ENCODE measurements around the gene OR51A4.
"Not testable (repeated sequence)": the region's sequence is repeated elsewhere in the genome, so short reads cannot be mapped to it uniquely, and the experiment has no call there.

Gene OR51A4, protein sequence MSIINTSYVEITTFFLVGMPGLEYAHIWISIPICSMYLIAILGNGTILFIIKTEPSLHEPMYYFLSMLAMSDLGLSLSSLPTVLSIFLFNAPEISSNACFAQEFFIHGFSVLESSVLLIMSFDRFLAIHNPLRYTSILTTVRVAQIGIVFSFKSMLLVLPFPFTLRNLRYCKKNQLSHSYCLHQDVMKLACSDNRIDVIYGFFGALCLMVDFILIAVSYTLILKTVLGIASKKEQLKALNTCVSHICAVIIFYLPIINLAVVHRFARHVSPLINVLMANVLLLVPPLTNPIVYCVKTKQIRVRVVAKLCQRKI

DNA sequence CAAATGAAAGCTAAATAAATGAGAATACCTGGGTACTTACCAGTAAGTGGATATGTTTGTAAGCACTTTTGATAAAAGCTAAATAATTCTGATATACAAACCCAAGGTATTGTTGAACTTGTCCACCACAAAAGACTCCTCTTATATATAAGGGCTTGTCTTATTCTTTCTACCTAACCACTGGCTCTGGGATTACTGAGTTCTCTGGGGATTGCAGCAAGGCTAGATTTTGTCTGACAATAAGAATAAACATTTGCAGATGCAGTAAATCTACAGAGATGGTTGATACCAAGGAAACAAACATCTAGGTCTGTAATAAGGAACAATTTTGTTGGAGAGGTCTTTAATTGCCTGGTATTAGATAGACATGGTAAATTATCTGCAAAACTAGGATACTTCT is at the start of gene OR51A4:
Gene OR51A4, minus strand, starts transcription at position 101 of the 400 bp plus-strand sequence. CDS start 505 bp downstream, outside the sequence.
- no peak for DNase-seq

DNA sequence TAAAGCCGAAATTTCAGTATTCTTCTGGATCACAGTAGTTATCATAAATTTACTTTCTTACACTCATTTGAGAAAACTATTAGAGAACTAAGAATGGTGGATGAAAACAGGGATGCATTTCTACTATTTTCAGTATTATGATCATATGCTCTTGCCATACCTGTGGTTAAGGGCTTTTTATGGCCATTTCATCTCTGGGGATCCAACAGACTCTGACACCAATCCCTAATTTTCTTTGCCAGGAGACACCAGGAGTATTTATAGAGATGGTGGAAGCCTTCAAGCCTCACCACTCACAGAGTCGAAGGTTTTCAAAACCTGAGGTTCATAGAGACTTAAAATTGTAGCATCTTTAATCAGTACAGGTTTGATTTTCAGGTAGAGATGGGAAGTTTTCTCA is 47.1 kb upstream of the OR51A4 start, which contains the start of gene OR51L1:
Gene OR51L1, plus strand, starts transcription at position 301 of the 400 bp plus-strand sequence. CDS start 4,132 bp downstream, outside the sequence.
- DNase-seq, result no peak

DNA sequence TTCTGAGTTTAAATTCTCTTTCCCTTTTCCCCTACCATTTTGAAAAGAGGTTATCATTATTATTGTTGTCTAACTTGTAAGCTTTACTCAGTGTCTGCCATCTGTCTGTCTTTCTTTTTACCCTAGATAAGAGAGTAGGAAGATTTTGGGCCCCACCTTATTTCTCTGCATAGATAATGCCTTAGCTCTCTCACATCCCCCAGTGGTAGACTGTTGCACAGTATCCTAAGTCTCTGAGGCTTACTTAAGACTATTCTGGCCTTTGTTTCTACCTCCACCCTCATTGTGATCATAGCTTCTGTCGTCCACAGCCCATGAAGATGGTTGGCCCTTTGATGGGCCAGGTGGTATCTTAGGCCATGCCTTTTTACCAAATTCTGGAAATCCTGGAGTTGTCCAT is 43.7 kb upstream of the OR51A4 start:
- DNase-seq, result no peak

DNA sequence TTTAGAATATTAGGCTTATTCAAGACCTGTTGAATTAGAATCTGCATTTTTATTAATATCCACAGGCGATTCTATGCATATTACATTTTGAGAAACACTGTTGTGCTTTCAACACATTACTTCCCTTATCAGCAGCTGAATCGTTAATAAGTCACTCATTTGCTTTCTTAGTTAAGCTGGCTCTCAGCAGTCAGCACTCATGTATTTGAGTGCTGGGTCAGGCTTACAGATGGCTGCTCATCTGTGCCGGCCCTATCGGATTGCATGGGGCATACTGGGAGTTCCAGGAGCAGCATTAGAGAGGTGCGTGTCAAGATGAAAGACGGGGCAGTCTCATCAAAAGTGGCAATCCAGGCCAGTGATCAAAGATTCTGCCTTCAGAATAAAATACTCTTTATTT is 36.4 kb upstream of the OR51A4 start:
- no peak for DNase-seq

DNA sequence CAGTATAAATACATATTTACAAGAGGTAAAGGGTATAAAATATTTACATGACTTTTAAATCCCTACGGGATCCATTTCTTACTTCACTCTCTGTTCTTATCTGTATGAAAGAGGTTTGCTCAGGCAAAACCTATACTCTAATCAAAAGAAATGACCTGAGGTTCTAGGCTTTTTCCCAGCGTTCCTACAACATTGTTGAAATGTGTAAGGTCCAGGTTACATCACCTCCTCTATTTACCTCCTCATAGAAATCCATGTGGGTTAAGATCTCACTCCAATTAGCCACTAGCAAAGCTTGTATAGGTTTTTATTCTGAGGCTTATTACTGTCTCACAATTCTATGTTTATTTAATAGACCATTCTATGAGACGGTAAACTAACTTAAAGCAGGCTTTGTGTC is 35.3 kb upstream of the OR51A4 start:
- DNase-seq, result no peak

DNA sequence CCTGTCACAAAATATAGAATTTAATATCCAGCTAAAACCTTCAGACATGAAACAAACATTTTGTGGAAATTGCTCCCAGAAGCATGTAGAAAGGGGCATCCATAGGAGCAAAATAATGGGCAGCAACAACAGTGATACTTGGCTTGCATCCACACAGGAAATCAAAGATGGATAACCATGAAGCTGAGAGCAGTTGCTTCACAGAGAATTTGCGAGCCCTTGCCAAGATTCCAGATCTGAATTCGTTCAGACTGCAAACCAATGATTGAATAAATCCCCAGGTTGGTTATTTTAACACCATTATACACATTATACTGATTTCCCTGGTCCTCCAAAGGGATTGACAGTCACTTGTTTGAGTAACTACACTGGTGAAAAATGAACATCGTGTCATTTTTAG is 31.6 kb upstream of the OR51A4 start:
- DNase-seq, result no peak

DNA sequence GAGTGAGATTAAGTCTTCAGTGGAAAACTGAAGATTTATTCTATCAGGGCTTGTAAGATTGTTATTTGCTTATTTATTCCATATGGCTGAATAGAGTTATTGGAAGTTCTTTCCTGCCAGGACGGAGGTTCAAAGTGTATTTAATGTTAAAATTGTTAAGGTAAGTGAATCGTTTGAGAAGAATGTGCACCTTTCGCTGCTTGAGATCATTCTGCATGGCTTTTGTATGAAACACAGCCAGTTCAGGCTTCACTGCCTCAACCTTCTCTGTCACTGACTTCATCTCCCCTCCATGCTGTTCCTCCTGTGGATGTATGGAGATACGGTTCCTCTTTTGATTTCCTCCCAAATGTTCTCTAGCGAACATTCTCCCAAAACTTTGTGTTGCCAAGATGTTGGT is 28.0 kb upstream of the OR51A4 start:
- no peak for DNase-seq

DNA sequence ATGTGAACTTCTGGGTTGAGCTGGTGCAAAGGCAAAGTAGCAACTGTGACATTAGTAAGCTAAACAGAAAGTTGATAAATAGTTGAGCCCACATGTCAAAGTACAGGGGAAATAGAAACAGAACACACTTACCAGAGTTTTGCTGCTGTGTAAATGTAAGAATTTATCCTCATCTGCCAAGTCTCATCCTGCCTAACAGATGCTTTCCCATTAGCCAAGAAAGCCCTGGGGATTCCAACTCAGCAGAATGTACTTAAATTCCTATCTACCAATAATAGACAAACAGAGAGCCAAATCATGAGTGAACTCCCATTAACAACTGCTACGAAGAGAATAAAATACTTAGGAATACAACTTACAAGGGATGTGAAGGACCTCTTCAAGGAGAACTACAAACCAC is 15.4 kb upstream of the OR51A4 start:
- no peak for DNase-seq

DNA sequence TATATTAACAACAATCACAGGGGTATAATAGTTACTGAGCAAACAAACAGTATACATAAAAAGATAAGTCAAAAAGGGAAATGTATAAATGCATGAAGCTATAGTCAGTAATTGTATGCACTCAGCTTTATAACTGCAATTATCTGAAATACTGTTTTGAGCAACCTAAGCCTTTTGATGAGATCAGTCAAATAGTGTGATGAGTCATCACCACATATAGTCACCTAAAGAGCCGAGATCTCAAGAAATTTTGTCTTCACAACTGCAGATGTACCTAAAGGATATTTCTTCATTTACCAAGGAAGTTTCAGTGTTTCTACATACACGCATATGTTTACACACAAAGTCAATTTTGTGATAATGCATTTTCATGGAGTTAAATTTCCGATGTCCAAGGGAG is 13.5 kb upstream of the OR51A4 start:
- DNase-seq, result no peak

DNA sequence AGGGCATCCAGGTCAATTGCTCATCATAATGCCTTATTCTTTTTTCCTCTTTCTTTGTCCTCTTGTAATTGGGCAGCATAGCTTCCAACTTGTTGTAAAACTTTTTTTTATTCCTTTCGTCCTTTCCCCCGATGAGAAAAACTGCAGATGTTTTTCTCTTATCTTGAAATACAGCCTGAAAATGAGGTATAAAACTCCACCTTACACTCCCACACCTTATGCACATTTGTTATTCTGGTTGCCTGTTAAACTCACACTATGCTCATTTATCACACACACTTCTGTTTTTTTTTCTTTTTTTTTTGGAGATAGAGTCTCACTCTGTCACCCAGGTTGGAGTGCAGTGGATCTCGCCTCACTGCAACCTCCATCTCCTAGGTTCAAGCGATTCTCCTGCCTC is 10.0 kb upstream of the OR51A4 start:
- no peak for DNase-seq

DNA sequence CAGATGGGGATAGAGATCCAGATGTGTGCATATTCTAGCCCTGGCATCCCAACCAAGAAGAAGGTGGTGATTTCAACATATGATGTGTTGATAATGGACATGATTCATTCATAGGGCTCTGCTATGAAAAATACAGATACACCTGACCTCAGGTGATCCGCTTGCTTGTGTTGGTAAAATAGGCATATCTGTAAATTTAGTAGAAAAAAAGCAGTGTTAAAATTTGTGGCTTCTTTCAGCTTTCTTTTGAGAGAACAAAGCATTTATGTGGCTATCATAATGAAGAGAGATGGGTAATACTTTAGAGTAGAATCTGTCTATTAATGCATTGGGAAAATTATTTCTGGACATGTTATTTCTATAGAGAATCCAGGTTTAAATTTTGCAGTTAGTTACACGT is 8.2 kb upstream of the OR51A4 start, which contains the start of gene OR51A2:
Gene OR51A2, minus strand, starts transcription at position 101 of the 400 bp plus-strand sequence. Its CDS starts 0 bp downstream, at position 101.
- not testable (repeated sequence) for DNase-seq

DNA sequence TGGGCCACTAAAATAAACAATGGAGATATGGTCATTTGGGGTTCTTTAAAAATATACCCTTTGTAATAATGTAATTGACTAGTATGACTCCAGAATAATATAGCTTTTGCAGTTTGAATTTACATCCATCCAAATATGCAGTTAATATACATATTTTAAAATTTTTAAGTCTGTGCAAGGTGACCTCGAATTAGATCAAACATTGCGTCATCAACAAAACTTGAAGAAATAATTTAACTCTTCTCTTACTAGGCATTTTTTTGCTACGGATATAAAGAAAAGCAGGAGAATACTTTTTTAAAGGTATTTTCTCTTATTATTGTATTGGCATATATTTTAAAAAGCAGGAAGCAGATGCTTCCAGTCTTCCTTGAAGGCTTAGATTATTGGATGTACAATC is 10.7 kb downstream of the OR51A4 start:
- no peak for DNase-seq

DNA sequence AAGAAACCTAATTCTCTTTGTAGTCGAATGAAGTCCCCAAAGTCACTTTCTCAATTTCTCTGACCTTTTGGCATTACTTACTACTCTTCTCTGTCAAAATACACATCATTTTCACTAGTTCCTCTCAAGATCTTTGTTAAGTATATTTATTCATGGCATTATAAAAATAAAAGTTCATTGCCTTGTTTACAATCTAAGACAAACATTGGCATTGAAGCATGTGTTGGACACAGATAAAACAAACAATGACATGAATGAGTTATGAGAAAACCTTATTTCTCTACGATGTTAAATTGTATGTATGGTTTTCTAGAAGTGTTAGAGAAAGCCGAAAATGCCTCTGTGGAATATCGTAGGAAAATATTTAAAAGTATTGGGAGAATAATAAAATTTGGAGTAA is 14.7 kb downstream of the OR51A4 start:
- no peak for DNase-seq

DNA sequence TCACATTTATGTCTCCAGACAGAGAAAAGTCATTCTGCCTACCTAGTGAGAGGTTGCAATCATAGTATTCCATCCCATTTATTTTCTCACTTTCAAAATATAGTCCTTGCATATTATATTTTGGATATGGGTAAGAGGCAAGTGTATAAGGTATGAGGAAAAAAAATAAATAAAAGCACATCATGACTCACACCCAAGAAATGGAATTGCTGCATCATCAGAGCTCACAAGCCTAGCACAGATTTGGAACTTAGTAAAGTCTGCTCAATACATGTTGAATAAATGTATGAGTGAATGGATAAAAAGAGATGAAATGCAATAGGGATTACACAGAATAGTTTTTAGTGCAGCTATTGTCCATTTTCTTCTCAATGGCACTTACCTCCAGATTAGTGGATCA is 20.8 kb downstream of the OR51A4 start:
- no peak for DNase-seq

DNA sequence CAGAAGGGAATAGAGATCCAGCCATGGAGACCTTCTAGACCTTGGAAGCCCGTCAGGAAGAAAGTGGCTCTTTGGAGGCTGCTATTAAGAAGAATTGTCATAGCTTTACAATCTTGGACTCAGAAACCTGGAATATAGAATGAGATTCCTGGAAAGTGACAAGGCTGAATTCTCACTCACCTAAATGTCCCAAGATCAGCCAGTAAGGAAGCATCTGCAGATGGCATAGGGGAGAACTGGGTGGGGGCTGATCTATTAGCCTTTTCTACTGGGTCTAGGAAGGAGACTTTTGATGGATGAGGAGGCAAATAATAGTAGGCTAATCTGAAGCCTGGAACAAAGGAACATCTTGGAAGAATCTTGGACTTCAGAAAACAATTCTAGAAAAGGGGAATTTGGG is 23.2 kb downstream of the OR51A4 start, which contains the start of gene OR51G1:
Gene OR51G1, minus strand, starts transcription at position 101 of the 400 bp plus-strand sequence. Its CDS starts 0 bp downstream, at position 101.
- DNase-seq, result no peak

DNA sequence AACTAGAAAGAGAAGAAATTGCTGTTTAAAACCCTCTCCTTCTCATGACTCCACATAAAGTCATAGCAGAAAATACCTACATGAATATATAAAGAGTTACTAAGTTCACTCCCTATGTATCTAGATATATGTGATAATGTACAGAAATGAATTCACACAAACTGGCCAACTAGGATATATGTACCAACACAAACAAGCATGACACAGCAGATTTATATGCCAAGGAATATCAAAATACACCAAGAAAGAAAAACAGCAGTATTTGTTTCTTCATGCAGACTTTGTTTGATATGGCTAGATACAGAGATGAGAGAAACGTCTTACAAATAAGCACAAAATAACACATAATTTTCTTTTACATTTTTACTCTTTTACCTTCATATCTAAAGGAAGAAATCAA is 25.1 kb downstream of the OR51A4 start:
- DNase-seq, result no peak

DNA sequence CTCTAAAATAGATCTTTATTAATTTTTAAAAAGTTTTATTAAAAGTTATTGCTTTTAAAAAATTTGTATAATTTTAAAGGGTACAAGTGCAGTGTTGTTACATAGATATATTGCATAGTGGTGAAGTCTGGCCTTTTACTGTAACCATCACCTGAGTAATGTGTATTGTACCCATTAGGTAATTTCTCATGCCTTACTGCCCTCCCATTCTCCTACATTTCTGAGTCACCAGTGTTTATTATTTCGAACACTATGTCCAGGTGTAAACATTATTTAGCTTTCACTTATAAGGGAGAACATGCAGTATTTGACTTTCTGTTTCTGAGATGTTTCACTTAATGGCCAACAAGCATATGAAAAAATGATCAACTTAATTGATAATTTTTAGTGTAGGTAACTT is 25.6 kb downstream of the OR51A4 start:
- DNase-seq, result no peak

DNA sequence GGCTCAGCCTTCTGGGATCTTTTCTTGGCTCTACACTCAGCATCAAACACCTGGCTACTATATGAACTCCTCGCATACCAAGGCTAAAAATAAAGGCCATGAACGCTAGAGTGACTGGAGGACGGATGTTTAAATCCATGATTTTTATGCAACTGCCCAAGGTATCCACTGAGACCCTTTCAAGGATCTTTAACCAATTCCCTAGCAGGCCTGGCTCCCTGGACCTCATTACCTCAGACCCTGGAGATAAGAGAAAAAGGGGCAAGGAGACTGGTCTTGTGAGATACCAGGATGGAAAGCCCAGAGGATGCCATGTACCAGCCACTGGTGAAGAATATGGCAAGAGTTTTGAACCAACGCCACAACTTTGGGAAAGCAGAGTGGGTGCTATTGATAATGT is 28.2 kb downstream of the OR51A4 start, which contains the start of gene OR51G2:
Gene OR51G2, minus strand, starts transcription at position 101 of the 400 bp plus-strand sequence. CDS start 3,687 bp downstream, outside the sequence.
- DNase-seq, result no peak

DNA sequence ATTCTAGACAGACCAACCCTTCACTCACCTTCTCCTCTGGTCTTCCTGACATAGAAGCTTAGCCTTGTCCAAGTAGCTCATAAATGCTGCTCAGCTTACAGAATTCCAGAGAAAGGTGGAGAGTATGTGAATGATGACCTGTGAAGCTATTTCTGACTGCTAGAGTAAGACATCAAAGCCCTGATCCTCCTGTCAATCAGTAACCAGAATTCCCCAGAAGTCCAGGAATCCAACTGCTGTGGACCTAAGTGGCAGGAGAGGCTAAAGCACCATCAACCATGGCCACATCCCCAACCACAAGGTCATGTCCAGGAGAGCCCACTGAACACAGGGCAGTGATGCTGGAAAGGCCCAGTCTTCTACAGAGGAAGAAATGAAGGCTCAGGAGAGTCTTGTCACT is 30.8 kb downstream of the OR51A4 start:
- DNase-seq, result no peak

DNA sequence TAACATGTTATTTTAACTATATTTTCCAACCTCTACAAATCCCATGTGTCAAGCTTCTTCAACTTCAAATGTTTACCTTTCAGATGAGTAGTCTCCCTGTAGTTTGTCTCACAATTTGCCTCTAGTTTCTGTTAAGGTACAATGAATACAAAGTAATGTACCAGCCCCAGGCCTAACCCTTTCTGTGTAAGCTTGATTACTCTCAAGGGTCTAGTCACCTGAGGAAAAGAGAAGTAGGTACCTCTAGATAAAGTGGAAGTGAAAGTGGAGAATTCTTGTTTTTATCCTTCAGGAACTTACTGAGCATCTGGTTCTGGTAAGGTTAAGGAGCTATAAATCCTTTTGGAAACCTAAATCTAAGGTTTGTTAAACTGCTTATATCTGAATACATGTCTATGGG is 43.9 kb downstream of the OR51A4 start, which contains the start of gene OR51A7:
Gene OR51A7, plus strand, starts transcription at position 300 of the 400 bp plus-strand sequence. CDS start 3,587 bp downstream, outside the sequence.
- no peak for DNase-seq
